Measurements from ENCODE around the gene LDLRAD3.

GRCh38 chr11:36054628-36055027 lies 110.8 kb downstream of the LDLRAD3 start:
- no peak for TF ChIP-seq CTCF (conservative IDR thresholded peaks at IDR 0.05; ENCODE audit: low read depth, low read length)
- no peak for TF ChIP-seq EZH2 (IDR thresholded peaks at IDR 0.05; ENCODE audit: low read length, unreplicated experiment)
- no peak for TF ChIP-seq EZH2phosphoT487 (IDR thresholded peaks at IDR 0.05; ENCODE audit: borderline replicate concordance, low read length)

Measured in PC-3 (cell line).